Iris pigment epithelial cell (primary cell): Measurements from ENCODE around the gene PRKAR1A.
A peak's percentile ranks its signal among the peaks of the same experiment; 100 is the strongest.
"Not testable (repeated sequence)": the region's sequence is repeated elsewhere in the genome, so short reads cannot be mapped to it uniquely, and the experiment has no call there.

Source experiments
- DNase-seq: peaks from one replicate; pipeline ENCODE4 v3.0.0-alpha.2; 2011; ENCODE audit warnings: low read depth

The PRKAR1A gene

DNA sequence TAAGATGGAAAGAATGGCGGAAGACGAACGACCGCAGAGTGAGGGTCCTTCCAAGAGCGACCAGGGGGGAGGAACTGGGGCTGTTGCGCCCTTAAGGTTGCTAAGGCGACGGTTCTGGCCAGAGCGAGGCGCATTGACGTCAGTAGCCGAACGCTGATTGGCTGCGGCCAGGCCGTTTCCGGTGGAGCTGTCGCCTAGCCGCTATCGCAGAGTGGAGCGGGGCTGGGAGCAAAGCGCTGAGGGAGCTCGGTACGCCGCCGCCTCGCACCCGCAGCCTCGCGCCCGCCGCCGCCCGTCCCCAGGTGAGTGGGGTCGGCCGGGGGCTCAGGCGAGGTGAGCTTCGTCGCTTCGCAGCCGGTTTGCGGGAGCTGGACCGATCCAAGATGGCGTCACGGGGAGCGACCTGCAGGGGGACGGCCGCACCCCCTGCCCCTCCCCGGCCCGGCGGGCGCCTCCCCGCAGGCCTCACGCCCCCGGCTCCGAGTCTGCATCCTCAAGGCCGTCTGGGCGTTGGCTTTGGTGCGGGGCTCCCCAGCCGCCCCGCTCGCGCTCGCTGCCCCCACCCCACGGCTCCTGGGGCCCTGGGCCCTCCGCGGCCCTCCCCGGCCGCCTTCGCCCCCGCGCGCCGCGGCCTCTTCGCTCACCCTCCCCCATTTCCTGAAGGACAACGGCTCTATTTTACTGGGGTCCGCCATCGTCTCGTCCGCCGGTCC is at the start of gene PRKAR1A:
Gene PRKAR1A, plus strand, starts transcription at position 184 of the 713 bp plus-strand sequence. CDS start 2,970 bp downstream, outside the sequence.
- DNase-seq: peak; percentile 95

DNA sequence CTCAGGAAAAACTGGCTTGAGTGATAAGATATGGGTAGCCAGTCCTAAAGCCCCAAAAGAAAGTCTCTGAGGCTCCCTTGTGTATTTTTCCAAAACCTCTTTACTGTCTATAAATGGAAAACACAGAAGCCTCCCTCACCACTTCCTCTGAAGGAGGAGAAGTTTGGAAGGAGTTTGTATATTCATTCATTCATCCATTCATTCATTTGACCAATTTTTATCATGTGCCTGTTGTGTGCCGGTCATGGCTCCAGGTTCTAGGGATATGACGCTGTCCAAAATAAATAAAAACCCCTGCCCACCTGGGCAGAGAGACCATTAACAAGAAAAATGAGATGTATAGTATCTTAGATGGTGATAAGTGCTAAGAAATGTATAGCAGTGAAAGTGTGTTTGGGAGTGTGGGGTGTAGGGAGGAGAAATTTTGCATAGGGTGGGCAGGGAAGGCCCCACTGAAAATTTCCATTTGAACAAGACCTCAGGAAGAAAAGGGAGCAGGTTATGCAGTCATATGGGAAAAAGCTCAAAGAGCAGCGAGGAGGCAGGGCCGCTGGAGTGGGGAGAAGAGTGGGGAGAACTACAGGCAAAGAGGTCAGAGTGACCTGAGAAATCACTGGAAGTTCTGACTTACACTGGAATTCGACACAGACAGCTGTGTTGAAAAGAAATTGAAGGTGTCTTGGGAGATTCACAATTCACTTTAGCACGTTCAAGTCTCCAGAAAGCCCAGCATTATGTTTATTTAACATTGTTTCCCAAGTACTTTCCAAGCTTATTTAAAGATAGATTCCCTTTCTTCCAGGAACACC is 48.8 kb upstream of the PRKAR1A start:
- no peak for DNase-seq

DNA sequence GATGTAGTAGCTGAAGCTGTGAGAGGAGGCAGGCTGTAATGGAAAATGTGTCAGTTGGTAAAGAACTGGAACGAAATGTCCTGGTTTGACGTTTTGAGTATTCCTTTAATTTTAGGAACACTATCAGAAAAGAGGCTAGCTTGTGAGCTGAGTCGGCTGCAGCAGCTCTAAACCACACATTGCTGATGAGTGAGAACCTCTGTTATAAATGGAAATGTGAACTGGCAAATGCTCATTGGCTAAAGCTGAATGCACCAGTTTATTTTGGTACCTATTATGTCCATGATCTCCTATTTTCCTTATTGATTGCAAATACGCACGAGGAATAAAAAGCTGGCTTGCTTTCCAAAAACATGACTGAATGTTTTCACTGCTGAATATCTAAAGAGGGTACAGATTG is 43.9 kb upstream of the PRKAR1A start:
- DNase-seq: peak; percentile 58

DNA sequence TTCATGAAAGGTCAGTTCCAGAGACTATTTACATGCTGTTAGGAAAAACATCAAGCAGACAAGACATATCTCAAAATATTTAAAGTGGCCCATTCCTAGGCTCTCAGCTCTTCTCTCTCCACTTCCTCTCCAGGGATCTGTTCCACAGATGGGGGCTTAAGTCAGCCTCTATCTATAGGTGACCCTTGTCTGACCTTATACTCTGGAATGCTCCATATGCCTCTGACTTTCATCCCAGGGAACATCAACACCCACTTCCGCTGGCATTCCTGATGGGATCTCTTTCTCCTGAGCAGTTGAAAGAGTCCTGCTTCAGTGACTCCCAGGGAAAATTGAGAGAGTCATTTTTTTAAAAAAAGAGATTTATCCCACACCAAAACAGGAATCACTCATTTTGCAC is 43.4 kb upstream of the PRKAR1A start:
- DNase-seq: no peak

DNA sequence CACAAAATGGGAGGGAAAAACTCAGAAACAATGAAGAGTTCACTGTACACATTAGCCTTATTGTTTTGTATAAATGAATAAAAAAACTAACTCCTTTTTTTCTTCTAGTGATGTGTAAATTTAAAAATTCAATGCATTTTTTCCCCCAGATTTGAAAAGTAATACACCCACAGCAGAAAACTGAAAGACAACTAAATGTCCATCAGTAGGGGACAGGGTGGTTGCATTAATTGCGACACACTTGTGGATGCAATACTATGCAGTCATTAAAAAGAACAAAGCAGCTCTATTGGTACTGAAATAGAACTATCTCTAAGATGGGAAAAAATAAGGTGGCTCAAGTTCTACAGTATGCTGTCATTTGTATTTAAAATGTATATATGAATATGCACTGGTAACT is 41.3 kb upstream of the PRKAR1A start:
- DNase-seq: no peak

DNA sequence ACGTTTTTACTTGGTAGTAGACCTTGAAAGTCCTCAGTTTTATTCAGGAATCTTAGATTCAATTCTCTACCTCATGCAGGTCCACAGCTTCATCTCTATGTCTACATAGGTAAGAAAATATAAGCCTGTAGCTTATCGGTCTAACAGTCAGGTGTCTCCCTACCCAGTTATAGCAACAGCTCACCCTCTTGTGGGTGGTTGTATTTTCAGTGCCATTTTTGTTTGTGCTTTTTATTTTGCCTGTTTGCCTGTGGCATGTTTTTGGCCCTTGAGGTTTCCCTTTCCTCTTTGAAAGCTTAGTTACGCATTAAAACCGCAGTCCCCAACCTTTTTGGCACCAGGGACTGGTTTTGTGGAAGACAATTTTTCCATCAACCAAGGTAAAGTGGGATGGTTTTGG is 31.3 kb upstream of the PRKAR1A start:
- no peak for DNase-seq

DNA sequence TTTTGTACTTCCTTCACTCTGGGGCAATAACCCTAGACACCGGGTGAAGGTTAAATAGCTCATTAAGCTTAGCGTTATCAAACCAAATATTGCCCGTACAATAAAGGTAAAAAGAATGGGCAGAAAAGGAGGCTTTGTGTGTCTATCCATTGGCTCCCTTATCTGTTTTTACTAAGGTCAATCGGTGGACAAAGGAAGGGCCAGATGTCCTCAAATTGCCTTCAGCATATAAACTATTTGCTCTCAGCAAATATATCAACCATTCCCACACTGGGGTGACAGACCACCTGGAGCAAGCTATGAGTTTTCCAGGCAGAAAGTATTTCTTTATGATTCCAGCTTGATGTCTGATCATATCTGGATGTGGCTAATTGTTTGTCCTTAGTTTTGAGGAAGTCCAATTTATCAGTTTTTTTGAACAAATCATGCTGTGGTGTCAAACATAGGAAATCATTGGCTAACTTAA is 29.6 kb upstream of the PRKAR1A start:
- no peak for DNase-seq

DNA sequence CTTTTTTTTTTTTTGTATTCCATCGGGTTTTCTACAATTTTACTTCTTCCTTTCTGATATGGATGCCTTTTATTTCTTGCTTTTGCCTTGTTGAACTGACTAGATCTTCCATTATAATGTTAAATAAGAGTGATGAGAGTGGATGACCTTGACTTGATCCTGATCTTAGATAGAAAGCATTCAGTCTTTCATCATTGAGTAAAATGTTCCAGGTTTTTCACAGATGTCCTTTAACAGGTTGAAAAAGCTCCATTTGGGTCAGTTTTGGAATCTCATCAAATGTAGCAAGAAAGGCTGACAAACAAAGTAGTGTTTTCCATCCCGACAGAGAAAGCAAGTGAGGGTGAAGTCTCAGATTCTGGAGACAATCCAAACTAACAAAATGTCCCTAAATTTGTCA is 27.8 kb upstream of the PRKAR1A start:
- DNase-seq: no peak

DNA sequence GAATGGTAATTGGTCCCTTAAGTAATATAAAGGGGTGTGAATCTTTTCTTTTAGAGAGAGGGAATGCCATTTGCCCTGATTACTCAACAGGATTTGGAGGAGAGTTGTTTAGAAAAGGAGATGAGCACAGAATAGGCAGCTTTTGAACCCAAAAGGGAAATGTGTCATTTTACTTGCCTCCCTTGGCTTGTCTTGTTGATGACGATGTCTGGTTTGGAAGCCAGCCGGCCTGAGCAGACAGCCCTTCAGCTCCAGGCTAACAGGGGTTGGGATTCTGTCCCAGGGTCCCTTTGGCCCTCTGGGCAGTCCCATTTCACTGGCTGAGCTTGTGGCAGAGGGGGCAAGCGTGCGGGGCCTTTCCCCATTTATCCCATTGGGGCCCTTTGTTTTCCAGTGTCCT is 22.3 kb upstream of the PRKAR1A start:
- DNase-seq: no peak

DNA sequence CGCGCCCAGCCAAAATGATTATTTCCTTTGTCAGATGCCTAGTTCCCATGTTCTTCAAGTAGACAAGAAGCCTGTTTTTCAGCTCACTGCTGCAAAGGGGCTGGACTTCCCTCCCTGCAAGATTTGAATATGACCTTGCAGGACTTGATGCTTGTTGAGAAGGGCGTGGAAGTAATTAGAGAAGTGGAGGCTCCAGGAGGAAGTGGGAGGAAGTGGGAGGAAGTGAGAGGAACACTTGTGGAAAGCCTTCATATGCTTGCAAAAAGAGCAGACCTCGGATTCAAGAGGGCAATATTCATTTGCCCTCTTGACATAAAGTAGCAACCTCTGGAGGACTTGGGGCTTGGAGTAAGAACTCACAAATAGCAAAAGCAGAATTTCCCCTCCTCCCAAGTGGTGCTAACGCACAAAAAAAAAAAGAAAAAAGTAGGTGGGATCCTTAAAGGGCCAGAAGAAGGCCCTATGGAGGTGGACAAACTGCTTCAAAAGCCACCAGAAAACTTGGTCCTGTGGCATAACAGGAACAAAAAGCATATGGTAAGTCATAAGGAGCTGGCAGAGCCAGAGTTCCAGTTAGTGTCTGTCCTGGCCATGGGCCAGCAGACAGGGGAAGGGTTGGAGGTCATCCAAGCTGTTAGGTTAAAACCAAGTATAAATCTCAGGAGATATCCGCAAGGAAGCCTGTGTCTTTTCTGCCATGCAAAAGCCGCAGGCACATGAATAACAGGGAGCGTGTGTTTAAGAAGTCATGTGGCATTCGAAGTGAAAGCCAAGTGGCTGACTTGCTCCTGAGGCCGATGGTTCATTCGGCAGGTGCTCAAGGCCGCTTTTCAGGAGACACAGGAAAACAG is 20.6 kb upstream of the PRKAR1A start:
- no peak for DNase-seq

DNA sequence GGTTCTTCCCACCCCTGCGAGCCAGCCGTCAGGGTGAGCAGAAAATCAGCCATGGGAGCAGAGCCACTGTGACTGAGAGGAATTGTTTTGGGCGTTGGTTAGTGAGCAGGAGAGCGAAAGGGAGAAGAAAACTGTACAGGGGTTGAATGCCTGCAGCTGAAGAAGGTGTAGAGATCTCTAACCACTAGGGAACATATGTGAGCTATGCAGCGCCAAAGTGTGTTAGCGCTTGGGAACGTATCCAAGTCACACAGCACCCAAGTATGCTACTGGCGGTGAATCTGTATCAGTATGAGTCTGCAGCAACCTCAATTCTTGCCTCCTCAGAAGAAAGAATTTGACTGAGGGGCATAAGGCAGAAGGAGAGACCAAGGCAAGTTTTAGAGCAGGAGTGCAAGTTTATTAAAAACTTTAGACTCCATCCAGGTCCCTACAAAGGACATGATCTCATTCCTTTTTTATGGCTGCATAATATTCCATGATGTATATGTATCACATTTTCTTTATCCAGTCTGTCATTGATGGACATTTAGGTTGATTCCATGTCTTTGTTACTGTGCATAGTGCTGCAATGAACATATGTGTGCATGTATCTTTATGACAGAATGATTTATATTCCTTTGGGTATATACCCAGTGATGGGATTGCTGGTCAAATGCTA is 19.7 kb upstream of the PRKAR1A start:
- DNase-seq: not testable (repeated sequence)

DNA sequence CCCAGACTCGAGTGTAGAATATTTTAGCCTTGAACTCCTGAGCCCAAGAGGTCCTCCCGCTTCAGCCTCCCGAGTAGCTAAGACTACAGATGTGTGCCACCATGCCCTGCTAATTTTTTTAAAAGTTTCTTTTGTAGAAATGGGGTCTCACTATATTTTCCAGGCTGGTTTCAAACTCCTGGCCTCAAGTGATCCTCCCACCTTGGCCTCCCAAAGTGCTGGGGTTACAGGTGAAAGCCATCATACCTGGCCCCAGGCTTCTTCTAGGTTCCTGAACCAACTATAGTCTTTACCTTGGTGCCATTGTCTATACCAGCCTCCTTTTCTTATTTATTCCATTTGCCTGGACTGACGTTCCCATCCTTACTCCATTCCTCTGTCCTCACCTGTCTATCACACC is 17.1 kb upstream of the PRKAR1A start:
- DNase-seq: no peak

DNA sequence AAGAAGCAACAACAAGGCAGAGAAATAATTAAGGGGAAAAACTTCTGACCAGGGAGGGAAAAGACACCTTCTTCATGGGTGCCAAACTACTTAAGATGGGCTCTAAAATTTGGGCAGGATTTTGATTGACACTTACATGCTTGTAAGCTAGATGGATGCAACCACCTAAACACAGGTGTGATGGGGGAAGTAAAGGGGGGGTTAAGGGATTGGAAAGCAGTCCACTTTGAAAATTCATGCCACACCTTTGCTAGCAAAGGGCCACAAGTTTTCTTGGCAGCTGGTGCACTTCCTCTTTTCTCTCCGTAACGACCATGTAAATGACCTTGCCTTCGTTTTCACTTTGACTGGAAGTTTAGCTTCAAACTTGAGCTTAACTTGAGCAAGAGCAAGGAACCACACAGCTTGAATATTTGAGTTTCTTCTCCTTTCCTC is 14.3 kb upstream of the PRKAR1A start:
- no peak for DNase-seq

DNA sequence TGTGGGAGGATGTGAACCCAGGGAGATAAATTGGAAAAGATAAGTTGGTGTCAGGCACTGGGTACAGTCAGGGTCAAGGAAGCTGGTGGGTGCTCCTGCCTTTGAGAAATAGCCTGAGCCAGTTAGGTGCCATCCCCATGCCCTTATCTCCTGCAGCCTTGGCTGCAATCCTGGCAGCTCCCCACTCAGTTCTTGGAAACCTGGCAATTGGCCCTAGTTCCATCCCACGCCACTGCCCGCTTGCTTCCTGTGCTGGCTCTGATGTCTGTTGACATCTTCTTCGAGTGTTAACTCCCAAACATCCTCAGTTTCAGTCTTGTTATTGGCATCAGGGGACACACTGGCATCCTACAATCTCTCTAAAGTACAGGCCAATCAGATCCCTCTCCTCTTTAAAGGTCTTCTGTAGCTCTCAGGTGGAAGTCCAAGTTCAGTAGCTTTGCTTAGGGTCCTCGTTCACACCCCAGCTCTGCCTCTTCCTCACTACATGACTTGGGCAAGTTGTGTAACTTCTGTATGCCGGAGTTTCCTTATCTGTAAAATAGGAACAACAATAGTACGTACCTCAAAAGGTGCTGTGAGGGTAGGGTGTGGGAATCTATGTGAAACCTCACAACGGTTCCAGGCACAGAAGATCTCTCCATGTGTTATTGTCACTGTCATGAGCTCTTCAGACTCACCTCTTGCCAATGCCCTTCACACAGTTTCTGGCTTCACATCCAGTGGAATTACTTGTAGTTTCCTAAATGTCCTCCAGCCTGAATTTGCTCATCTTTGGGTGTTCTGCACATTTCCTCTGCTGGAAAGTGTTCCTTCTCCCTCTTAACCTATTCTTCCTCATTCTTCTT is 13.5 kb upstream of the PRKAR1A start:
- no peak for DNase-seq

DNA sequence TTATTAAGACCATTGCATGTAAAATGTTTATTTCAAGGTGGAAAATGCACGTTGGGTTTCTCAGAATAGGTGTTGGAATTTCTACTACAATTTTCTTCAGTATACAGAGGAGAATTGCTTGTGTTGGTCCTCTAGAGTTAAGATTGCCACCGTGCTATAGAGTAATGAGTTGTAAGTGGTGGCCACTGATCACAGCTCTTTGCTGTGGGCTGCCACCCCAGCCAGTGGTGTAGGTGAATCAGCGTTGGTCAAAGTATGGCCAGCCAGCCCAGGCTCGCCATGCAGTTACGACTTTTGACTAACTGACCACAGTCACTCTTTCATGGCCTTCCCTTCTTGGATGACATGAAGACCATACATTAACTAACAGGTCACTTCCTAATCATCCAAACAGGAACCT is 12.6 kb upstream of the PRKAR1A start:
- no peak for DNase-seq

DNA sequence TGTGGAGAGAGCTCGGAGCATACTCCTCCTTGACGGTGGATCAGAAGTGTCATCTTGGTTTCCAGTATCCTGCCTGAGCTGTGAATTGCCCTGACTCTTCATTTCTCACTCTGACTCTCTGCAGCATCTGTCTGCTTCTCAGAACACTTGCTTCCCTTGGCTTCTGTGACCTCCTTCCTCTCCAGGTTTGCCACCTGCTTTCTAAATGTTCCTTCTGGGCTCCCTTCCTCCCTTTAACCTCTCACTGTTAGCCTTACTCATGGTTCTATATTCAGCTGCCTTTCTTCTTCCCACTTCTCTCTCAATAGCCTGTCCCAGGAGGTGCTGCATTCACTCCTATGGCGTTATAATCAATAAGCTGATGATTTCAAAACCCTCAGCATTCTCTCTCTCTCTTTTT is 11.2 kb upstream of the PRKAR1A start:
- DNase-seq: no peak

DNA sequence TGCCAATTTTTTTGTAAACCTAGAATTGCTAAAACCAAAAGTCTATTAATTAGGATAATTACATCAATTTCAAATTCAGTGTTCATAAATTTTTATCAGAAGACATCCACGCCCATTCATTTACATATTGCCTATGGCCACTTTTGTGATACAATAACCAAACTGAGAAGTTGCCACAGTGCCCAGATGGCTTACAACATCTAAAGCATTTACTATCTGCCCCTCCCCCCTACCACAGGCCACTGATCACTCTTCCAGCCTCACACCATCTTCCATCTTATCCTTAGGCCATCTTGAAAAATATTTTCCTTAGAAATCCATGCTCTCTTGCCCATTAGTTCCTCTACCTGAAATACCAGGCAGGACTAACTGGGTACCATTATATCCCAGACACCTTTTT is 6.3 kb upstream of the PRKAR1A start:
- no peak for DNase-seq

DNA sequence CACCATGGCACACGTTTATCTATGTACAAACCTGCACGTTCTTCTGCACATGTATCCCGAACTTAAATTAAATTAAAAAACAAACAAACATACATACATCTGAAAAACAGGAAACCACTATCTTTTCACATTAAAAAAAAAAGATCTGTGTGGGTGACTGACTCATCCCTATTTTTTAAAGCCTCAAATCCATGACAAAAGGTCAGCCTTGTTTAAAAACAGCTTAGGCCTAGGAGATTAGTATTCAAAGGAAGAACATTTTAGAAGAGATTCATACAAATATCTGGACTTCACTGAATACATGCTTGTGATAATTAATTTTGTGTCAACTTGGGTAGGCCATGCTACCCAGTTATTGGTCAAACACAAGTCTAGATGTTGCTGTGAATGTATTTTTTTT is 4.7 kb upstream of the PRKAR1A start:
- peak; percentile 63 for DNase-seq

DNA sequence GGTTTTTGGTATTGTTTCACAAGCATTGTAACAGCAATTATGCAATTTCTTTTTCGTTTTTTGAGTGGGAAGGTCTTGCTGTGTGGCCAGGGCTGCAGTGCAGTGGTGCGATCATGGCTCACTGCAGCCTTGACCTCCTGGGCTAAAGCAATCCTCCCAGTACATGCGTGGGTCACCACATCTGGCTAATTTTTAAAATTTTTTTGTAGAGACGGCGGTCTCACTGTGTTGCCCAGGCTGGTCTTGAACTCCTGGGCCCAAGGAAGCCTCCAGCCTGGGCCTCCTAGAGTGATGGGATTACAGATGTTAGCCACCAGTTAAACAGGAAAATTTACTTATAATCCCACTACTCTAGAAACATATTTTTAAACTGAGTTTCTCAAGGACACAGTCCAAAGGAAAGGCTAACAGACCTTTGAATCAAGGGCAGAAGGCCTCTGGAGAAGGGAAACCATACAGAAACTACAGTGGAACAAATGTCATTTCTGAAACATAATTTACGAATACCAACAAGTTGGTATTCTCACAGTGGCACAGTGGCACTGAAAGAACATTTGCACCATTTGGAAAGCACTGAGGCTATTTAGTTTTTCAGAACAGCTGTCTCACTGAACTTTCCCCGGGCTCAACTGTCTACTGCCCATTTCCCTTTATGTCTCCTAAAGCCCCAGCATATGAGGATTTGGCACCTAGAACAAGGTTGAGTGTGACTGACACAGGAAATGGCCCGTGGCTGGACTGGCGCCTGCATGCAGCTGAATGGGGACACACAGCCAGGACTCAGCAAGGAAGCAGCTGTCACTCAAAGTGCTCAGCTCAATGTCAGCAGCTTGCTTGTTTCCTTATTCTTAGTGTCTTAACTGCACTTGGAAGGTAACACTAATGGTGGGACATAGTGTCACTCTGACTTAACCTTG is 2.8 kb upstream of the PRKAR1A start:
- no peak for DNase-seq

DNA sequence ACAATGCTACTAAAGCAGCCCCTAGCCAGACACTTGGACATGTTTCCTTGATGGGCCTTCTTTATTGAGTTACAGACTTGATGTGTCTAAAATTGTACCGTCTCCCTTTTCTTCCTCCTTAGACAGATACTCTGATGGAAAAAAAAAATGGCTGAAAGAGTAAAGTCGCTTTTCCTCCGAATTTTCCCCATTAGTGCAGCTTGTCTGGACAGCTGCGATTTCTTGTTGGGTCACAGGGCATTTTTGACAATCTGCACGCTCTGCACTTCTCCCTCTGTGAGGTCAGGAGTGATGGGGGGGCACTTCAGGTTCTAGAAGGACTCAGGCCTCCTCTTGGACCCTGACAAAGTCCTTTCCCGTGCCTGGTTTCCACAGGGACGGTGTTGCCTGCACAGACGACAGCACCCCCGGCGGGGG is 968 bp upstream of the PRKAR1A start:
- DNase-seq: peak; percentile 51
